ENCODE measurements around the gene FARS2. TPM values are rescaled to one million over a fixed set of nuclear protein-coding genes. Genes with fewer than 3 reads are reported as not detected.

Gene FARS2
- polyA plus RNA-seq, 2 of the 4 experiments (the other 2 are of a cell fraction) = 12.9 to 17.5 TPM

- ATAC-seq = no peak
- no peak for DNase-seq (ENCODE audit: low read depth in 1 of 2, low spot score in 1 of 2)
- Histone ChIP-seq H3K4me3 (no peak overlapping the region), H3K9me3 (no peaks in the 10 kb centered on the region), H3K4me2 (no peak overlapping the region), H3K27ac (no peak overlapping the region), H3K4me1 (no peaks in the 10 kb centered on the region)
- TF ChIP-seq EHMT2 (IDR thresholded peaks at IDR 0.05; ENCODE audit: low read depth) (no peak), JUN (IDR thresholded peaks at IDR 0.05) (no peak), MAFK (IDR thresholded peaks at IDR 0.05; ENCODE audit: partially characterized antibody) (no peak), BCL3 (IDR thresholded peaks at IDR 0.05) (no peak), HEYL (CRISPR knock-in tag; IDR thresholded peaks at IDR 0.05) (no peak), CEBPB (IDR thresholded peaks at IDR 0.05) (no peak), RFX5 (IDR thresholded peaks at IDR 0.05) (no peak), BHLHE40 (IDR thresholded peaks at IDR 0.05; ENCODE audit: low read depth, low read length) (no peak), FOSB (CRISPR knock-in tag; IDR thresholded peaks at IDR 0.05) (no peak), CHD4 (IDR thresholded peaks at IDR 0.05; ENCODE audit: borderline replicate concordance) (no peak)
- TF ChIP-seq, protein P1, sequence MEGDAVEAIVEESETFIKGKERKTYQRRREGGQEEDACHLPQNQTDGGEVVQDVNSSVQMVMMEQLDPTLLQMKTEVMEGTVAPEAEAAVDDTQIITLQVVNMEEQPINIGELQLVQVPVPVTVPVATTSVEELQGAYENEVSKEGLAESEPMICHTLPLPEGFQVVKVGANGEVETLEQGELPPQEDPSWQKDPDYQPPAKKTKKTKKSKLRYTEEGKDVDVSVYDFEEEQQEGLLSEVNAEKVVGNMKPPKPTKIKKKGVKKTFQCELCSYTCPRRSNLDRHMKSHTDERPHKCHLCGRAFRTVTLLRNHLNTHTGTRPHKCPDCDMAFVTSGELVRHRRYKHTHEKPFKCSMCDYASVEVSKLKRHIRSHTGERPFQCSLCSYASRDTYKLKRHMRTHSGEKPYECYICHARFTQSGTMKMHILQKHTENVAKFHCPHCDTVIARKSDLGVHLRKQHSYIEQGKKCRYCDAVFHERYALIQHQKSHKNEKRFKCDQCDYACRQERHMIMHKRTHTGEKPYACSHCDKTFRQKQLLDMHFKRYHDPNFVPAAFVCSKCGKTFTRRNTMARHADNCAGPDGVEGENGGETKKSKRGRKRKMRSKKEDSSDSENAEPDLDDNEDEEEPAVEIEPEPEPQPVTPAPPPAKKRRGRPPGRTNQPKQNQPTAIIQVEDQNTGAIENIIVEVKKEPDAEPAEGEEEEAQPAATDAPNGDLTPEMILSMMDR (IDR thresholded peaks at IDR 0.05) = no peak
- CTCF ChIA-PET = interaction anchor here (0.8 kb wide), 1 partner anchor 563 kb away, joined by 3 read pairs; no protein-coding TSS in a partner anchor
- POLR2A ChIA-PET = no interaction called here
- 87% methylated on average over 17 of the region's 19 CpGs for WGBS (ENCODE audit: missing lambda C conversion rate)
- FAIRE-seq = no peak
Observed at GRCh38 chr6:5706124-5707033, 445.1 kb downstream of the FARS2 start.

DNA sequence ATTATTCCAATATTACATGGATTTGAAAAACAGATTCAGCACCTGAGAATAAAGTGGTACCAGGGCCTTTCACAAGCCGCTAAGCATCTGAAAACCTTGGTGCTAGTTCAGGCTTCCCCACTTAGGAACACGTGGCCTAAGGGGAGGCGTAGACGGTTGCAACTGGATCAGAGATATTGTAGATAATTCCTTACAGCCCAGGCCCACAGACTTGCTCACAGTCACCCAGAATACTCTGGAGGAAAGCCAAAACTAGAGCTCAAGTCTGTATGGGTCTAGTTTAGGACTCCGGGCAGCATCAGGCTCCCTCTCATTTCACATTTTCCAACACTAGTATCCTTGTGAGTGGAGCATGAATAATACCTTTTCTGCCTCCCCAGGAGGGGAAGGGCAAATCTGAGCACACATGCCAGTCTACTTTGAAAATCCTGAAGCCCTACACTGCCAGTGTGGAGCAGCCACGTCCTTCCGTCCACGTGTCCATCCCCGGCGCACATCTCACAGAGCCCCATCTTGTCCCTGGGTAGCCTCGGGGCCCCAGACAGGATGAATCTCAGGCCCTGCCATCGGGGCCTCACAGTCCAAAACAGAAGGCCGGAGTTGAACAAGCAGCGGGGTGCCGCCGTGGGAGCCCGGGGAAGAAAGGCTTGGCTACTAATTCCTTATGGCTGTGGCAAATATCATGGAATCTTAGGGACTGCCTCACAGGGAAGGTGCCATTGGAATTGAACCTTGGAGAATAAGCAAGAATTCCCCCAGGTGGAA, 446.1 kb downstream of the FARS2 start:
- 72% methylated on average over 6 of the region's 17 CpGs for WGBS (ENCODE audit: missing lambda C conversion rate)
- Histone ChIP-seq H3K4me1 (no peaks in the 10 kb centered on the region), H3K4me2 (no peak overlapping the region), H3K4me3 (no peak overlapping the region), H3K9me3 (no peaks in the 10 kb centered on the region), H3K27ac (no peak overlapping the region)
- ATAC-seq = no peak
- no peak for DNase-seq (ENCODE audit: low read depth in 1 of 2, low spot score in 1 of 2)
- FAIRE-seq = no peak
- POLR2A ChIA-PET = no interaction called here
- CTCF ChIA-PET = no interaction called here
- TF ChIP-seq ZSCAN20 (CRISPR knock-in tag; IDR thresholded peaks at IDR 0.05) = no peak
- TF ChIP-seq MYC (IDR thresholded peaks at IDR 0.05; ENCODE audit: borderline replicate concordance, low read length) = no peak
- TF ChIP-seq MAZ (IDR thresholded peaks at IDR 0.05; ENCODE audit: borderline replicate concordance, low read depth, low read length) = no peak
- no peak for TF ChIP-seq FOSB (CRISPR knock-in tag; IDR thresholded peaks at IDR 0.05)
- no peak for TF ChIP-seq PHF8 (IDR thresholded peaks at IDR 0.05; ENCODE audit: borderline replicate concordance, low read depth)
- TF ChIP-seq, protein P2, sequence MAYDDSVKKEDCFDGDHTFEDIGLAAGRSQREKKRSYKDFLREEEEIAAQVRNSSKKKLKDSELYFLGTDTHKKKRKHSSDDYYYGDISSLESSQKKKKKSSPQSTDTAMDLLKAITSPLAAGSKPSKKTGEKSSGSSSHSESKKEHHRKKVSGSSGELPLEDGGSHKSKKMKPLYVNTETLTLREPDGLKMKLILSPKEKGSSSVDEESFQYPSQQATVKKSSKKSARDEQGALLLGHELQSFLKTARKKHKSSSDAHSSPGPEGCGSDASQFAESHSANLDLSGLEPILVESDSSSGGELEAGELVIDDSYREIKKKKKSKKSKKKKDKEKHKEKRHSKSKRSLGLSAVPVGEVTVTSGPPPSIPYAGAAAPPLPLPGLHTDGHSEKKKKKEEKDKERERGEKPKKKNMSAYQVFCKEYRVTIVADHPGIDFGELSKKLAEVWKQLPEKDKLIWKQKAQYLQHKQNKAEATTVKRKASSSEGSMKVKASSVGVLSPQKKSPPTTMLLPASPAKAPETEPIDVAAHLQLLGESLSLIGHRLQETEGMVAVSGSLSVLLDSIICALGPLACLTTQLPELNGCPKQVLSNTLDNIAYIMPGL (CRISPR knock-in tag; IDR thresholded peaks at IDR 0.05; ENCODE audit: borderline replicate concordance) = no peak
- TF ChIP-seq, protein P3, sequence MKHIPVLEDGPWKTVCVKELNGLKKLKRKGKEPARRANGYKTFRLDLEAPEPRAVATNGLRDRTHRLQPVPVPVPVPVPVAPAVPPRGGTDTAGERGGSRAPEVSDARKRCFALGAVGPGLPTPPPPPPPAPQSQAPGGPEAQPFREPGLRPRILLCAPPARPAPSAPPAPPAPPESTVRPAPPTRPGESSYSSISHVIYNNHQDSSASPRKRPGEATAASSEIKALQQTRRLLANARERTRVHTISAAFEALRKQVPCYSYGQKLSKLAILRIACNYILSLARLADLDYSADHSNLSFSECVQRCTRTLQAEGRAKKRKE (CRISPR knock-in tag; IDR thresholded peaks at IDR 0.05; ENCODE audit: low read depth) = no peak
- no peak for TF ChIP-seq KDM1A (IDR thresholded peaks at IDR 0.05; ENCODE audit: low read depth)
- TF ChIP-seq, protein P4, sequence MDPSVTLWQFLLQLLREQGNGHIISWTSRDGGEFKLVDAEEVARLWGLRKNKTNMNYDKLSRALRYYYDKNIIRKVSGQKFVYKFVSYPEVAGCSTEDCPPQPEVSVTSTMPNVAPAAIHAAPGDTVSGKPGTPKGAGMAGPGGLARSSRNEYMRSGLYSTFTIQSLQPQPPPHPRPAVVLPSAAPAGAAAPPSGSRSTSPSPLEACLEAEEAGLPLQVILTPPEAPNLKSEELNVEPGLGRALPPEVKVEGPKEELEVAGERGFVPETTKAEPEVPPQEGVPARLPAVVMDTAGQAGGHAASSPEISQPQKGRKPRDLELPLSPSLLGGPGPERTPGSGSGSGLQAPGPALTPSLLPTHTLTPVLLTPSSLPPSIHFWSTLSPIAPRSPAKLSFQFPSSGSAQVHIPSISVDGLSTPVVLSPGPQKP (IDR thresholded peaks at IDR 0.05; ENCODE audit: low read depth, low read length) = no peak
- TF ChIP-seq RARB (CRISPR knock-in tag; IDR thresholded peaks at IDR 0.05) = no peak
- TF ChIP-seq HDAC2 (IDR thresholded peaks at IDR 0.05) = no peak
- TF ChIP-seq EP300 (IDR thresholded peaks at IDR 0.05) = no peak
- TF ChIP-seq, protein P5, sequence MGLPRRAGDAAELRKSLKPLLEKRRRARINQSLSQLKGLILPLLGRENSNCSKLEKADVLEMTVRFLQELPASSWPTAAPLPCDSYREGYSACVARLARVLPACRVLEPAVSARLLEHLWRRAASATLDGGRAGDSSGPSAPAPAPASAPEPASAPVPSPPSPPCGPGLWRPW (IDR thresholded peaks at IDR 0.05) = no peak
- TF ChIP-seq HOXA7 (CRISPR knock-in tag; IDR thresholded peaks at IDR 0.05) = no peak
- TF ChIP-seq MAX (IDR thresholded peaks at IDR 0.05) = no peak
- no peak for TF ChIP-seq HEYL (CRISPR knock-in tag; IDR thresholded peaks at IDR 0.05)
- no peak for TF ChIP-seq RFX5 (IDR thresholded peaks at IDR 0.05)

Data from A549 (cell line).